Right lobe of liver (tissue), 6 donors: ENCODE measurements around the gene BRD3OS. TPM values are rescaled to one million over a fixed set of nuclear protein-coding genes. Genes with fewer than 3 reads are reported as not detected.
"Not testable (repeated sequence)": the region's sequence is repeated elsewhere in the genome, so short reads cannot be mapped to it uniquely, and the experiment has no call there.

Experiments
- ATAC-seq, 4 donors: fragments of 200-7000 bp; cut with Tn5 transposase; one replicate each; pipeline ENCODE4 v1.9.1; 2020; ENCODE audit warnings: mild to moderate bottlenecking in 4 of 4, moderate library complexity in 4 of 4
- DNase-seq, 3 donors: peaks; one replicate each; pipeline ENCODE4 v3.0.0-alpha.2; 2020
- H3K27ac ChIP-seq, 3 donors: fragments of 200-600 bp; one replicate each; pipeline ENCODE4 v1.8.0; 2022
- H3K27me3 ChIP-seq, 2 donors: fragments of 200-600 bp; one replicate each; pipeline ENCODE4 v1.8.0; 2022
- H3K36me3 ChIP-seq, 4 donors: fragments of 200-600 bp; sonication (generic) in 1 of 4; one replicate each; pipeline versions ENCODE4 v1.5.1 to v1.8.0; 2017 to 2022; ENCODE audit warnings: control low read depth in 1 of 4
- H3K4me1 ChIP-seq, 4 donors: fragments of 200-600 bp; sonication (generic) in 1 of 4; one replicate each; pipeline versions ENCODE4 v1.5.1 to v1.8.0; 2017 to 2022; ENCODE audit warnings: control low read depth in 1 of 4
- H3K4me3 ChIP-seq, 3 donors: fragments of 200-600 bp; one replicate each; pipeline ENCODE4 v1.8.0; 2022
- H3K9me3 ChIP-seq, 4 donors: fragments of 200-600 bp; sonication (generic) in 1 of 4; one replicate each; pipeline versions ENCODE4 v1.5.1 to v1.8.0; 2017 to 2022; ENCODE audit warnings: control low read depth in 1 of 4
- POLR2A ChIP-seq: fragments of 450-650 bp; IDR thresholded peaks from one replicate; pipeline ENCODE4 v1.6.1; 2017; ENCODE audit warnings: antibody characterized with exemption, mild to moderate bottlenecking
- WGBS: methylation state at CpG from one replicate; pipeline ENCODE4 v1.1.6; 2018; ENCODE audit warnings: low coverage, low lambda C conversion rate; ENCODE audit not compliant: insufficient coverage; ENCODE audit errors: missing lambda C conversion rate; 5-methylcytosine and 5-hydroxymethylcytosine counted together
- intact Hi-C, 2 donors: fragments of 100-400 bp; cut with DNase I; formaldehyde crosslinking; loops; one replicate each; pipeline versions ENCODE4 v1.11.2 to v1.14.1; 2022
- total RNA-seq, 6 experiments: library from RNA; depleted of rRNA in 2 of 6; stranded (reverse); fragments of >200 nt in 2 of 6; fragmentation: NEBNext Ultra II Directional in 3 of 6; extraction: Animal tissue kit (Norgen Biotek cat#: 25700) in 3 of 6; gene quantifications; one replicate each; pipeline versions ENCODE4 v1.1.0 to v1.2.4, GENCODE V29; 2016 to 2023
- TF ChIP-seq, protein P1 (sequence below), 4 donors: fragments of 200-600 bp in 3 of 4; fragments of 450-650 bp in 1 of 4; IDR thresholded peaks; one replicate each; pipeline versions ENCODE4 v1.5.1 to v1.8.0; 2016 to 2022; ENCODE audit warnings: antibody characterized with exemption in 4 of 4, mild to moderate bottlenecking in 2 of 4
- donor health status: DM: no; HTN: yes; CAD: no.
- donor health status: DM: no; HTN: no; CAD: no.
- donor health status: DM: no; HTN: no; CAD: no.
- donor health status: DM: no; HTN: yes; CAD: no.
- donor health status: DM: no; HTN: yes; CAD: no.

The BRD3OS gene
- total RNA-seq, 6 experiments from 2014 or later: 3.2 to 8.1 (median 5.9) TPM

GRCh38 chr9:133987946-133988665, 37.2 kb upstream of the BRD3OS start:
- Histone ChIP-seq H3K27me3 (no peaks in the 10 kb centered on the region), H3K4me1 (peaks cover 0 to 14% (median 5%) of the 10 kb centered on the region in 4 donors), H3K27ac (no peak overlapping the region), H3K4me3 (no peak overlapping the region), H3K36me3 (no peaks in the 10 kb centered on the region), H3K9me3 (no peaks in the 10 kb centered on the region)
- 77% methylated on average over 5 of the region's 16 CpGs for WGBS
- intact Hi-C loops: no loop called here
- DNase-seq (peak in 1 of 3 donors; percentile 32), ATAC-seq (no peak)
- no peak for TF ChIP-seq POLR2A
- TF ChIP-seq, protein P1, sequence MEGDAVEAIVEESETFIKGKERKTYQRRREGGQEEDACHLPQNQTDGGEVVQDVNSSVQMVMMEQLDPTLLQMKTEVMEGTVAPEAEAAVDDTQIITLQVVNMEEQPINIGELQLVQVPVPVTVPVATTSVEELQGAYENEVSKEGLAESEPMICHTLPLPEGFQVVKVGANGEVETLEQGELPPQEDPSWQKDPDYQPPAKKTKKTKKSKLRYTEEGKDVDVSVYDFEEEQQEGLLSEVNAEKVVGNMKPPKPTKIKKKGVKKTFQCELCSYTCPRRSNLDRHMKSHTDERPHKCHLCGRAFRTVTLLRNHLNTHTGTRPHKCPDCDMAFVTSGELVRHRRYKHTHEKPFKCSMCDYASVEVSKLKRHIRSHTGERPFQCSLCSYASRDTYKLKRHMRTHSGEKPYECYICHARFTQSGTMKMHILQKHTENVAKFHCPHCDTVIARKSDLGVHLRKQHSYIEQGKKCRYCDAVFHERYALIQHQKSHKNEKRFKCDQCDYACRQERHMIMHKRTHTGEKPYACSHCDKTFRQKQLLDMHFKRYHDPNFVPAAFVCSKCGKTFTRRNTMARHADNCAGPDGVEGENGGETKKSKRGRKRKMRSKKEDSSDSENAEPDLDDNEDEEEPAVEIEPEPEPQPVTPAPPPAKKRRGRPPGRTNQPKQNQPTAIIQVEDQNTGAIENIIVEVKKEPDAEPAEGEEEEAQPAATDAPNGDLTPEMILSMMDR (IDR thresholded peaks at IDR 0.05): no peak

- 79% methylated on average over 8 of the region's 14 CpGs for whole genome bisulfite sequencing
- intact Hi-C loops, H3K4me3 ChIP-seq, H3K9me3 ChIP-seq, H3K27me3 ChIP-seq, ATAC-seq, H3K27ac ChIP-seq, H3K36me3 ChIP-seq: not testable (repeated sequence)
- DNase-seq: peak in 2 of 3 donors; percentile 11
- peaks cover 0 to 17% (median 8%) of the 10 kb centered on the region in 4 donors for H3K4me1 ChIP-seq
Measured at GRCh38 chr9:133988771-133989170, 36.5 kb upstream of the BRD3OS start.

DNA sequence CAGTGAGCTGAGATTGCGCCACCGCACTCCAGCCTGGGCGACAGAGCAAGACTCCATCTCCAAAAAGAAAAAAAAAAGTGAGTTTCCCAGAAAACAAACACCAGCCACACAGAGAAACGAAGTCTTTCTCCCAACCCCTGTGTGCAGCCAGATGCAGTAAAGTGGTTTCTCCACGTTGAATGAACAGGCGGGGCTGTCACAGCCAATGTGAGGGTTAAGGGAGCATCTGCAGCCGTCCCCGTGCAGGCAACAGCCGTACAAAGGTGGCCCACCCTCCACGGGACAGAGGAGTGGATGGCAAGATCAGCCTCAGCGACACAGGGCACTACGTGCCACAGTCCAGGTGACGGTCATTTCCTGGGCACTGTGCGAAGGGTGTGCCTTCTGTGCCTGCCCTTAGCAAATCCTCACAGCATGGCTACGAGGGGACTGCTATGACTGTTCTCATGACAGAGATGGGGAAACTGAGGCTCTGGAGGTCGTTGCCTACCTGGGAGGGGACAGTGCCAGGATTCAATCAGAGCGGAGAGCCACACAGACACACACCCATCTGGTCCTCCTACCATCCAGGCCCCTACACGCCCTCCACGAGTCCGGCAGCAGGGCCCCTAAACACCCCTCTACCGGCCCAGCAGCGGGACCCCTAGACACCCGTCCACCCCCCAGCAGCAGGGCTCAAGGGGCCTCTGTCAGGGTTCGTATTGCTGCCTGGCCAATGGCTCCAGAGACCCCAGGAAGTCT, 35.5 kb upstream of the BRD3OS start:
- intact Hi-C loops: loop anchor here in 1 of 2 donors (5.0 kb wide), 1 partner anchor 197 kb away; no protein-coding TSS in a partner anchor
- WGBS: 27% methylated on average over 6 of the region's 24 CpGs

GRCh38 chr9:133990366-133991213, 34.7 kb upstream of the BRD3OS start:
- ATAC-seq (peak; percentile 12 to 48 (median 44)), DNase-seq (peak; percentile 76 to 81 (median 78))
- Histone ChIP-seq H3K4me1 (peaks cover 0 to 24% (median 11%) of the 10 kb centered on the region in 4 donors), H3K27ac (peak overlapping the region; percentile 62 to 86 (median 77)), H3K4me3 (peak overlapping the region; percentile 73 to 78 (median 75)), H3K36me3 (no peaks in the 10 kb centered on the region), H3K9me3 (no peaks in the 10 kb centered on the region), H3K27me3 (no peaks in the 10 kb centered on the region)
- intact Hi-C loops: loop anchor here in 1 of 2 donors (5.0 kb wide), 1 partner anchor 198 kb away; no protein-coding TSS in a partner anchor
- peak; percentile 44 for TF ChIP-seq POLR2A
- TF ChIP-seq, protein P1 (IDR thresholded peaks at IDR 0.05): no peak
- 20% methylated on average over 2 of the region's 31 CpGs for WGBS

More for the DNA sequence above, 35.5 kb upstream of the BRD3OS start:
- peak; percentile 18 for TF ChIP-seq POLR2A
- TF ChIP-seq, protein P1 (IDR thresholded peaks at IDR 0.05): no peak
- peak overlapping the region; percentile 62 to 86 (median 77) for H3K27ac ChIP-seq
- peaks cover 0 to 24% (median 11%) of the 10 kb centered on the region in 4 donors for H3K4me1 ChIP-seq
- H3K9me3 ChIP-seq: no peaks in the 10 kb centered on the region
- H3K36me3 ChIP-seq: no peaks in the 10 kb centered on the region
- H3K4me3 ChIP-seq: peak overlapping the region in 2 of 3 donors; percentile 73 to 78
- DNase-seq (peak in 2 of 3 donors; percentile 63), ATAC-seq (peak; percentile 2 to 23 (median 6))
- no peaks in the 10 kb centered on the region for H3K27me3 ChIP-seq
